GM18526 (cell line): ENCODE data around the gene SEC61A1.

Experiments
- POLR2A ChIP-seq: IDR thresholded peaks from 3 replicates; pipeline ENCODE4 v1.6.1; 2011; ENCODE audit not compliant: insufficient read length; ENCODE audit errors: extremely low read depth

SEC61A1 gene

DNA sequence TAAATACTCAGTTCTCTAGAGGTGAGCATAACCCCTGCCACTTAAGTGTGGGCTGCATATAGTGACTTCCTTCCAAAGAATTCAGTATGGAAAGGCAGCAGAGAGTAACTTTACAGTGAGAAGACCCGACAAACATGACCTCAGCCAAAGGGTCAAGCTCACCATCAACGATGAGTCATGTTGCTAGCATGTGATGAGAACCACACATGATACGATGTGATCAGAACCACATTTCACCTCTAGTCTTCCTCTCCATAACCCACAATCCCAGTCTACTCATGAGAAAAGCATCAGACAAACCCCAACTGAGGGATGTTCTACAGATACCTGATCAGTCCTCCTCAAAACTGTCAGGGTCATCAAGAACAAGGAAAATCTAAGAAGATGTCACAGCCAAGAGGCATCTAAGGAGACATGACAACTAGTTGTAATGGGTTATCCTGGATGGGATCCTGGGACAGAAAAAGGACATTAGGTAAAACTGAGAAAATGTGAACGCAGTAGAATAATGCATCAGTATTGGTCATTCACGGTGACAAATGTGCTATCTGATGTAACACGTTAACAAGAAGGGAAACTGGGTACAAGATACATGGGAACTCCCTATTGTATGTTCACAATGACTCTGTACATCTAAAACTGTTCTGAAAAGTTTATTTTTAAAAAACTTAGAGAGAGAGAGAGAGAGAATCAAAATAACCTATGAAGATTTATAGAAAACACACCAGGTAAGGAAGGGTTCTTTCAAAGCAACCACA, 28.3 kb downstream of the SEC61A1 start:
- TF ChIP-seq POLR2A, result no peak

DNA sequence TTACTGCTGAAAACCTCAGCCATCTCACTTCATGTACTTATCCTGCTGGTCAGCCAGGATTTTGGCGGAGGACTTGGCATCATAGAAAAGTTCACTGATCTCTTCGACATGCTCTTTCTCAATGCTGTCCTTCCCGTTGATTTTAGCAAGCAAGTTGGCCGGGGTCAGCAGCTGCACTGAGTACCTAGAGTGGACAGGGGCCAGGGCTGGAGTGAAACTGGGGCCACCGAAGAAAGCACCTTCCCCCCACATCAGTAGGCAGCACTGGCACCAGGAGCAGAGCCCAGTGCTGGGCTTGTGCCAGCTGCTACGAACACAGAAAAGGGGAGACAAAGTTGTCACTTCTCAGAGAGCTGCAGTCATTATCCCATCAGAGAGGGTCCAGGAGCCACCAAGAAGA, 29.0 kb downstream of the SEC61A1 start:
- no peak for TF ChIP-seq POLR2A

DNA sequence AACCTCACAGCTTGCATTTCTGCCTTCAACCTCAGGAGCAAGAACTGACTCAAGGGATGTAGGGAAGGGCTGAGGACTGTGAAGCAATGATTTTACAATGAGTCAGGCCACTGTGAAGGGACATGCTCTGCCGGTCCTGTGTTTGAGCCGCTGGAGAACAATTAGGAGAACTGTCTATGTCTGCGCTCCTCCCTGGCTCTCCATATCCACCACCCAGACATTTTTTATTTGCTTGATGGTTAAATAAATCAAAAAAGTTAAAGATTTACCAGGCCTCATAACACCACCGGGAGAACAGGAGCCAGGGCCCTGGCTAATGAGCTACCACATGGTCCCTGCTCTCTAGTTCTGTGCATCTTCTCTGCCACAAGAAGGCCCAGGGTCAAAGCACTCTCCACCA, 29.6 kb downstream of the SEC61A1 start:
- TF ChIP-seq POLR2A, result no peak

DNA sequence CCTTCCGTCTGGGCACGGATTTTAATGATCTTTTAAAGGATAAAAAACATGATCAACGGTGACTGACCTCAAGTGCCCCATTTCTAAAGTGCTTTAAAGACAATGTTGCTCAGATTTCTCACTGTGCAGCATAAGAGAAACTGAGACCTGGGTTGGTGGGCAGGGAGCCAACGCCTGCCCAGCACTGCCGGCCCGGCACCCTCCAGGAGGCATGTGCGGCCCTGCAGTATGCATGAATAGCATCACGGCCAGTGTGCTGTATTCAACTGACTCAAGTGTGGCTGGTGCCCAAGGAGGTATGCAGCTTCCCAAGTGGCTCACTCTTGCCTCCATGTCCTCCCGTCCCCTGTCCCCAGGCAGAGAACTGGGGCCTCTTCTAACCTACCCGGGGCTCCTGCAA, 30.3 kb downstream of the SEC61A1 start:
- no peak for TF ChIP-seq POLR2A

GRCh38 chr3:128083396-128083795, 31.2 kb downstream of the SEC61A1 start:
- TF ChIP-seq POLR2A, result no peak

GRCh38 chr3:128083980-128084674, 31.9 kb downstream of the SEC61A1 start:
- no peak for TF ChIP-seq POLR2A

- TF ChIP-seq POLR2A, result no peak
Observed at GRCh38 chr3:128084675-128085021, 32.4 kb downstream of the SEC61A1 start.

GRCh38 chr3:128089135-128089534, 36.9 kb downstream of the SEC61A1 start:
- no peak for TF ChIP-seq POLR2A

- TF ChIP-seq POLR2A, result no peak
Observed at GRCh38 chr3:128091586-128091985, 39.3 kb downstream of the SEC61A1 start.

GRCh38 chr3:128094295-128095151, 42.3 kb downstream of the SEC61A1 start:
- TF ChIP-seq POLR2A, result no peak

DNA sequence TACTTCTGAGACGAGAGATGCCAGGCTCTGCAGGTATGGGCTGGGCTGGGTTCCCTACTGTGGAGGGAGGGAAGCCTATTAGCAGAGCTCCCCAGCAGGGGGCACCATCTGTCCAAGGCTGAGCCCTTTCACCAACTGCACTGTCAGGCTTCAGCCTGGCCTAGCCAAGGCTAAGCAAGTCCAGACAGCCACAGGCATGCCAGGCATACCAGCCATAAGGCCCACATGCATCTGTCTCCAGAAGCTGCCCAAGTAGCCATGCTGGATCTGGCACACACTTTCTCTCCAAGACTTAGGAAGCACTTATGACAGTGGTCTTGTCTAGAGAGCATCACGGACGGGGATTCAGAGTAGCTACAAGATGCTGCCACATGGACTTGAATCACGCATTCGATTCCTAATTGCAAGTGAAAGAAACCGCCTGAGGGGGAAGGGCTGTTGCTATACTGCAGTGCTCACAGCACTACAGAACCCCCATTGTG, 43.0 kb downstream of the SEC61A1 start:
- TF ChIP-seq POLR2A, result no peak

- no peak for TF ChIP-seq POLR2A
Observed at GRCh38 chr3:128098234-128098633, 46.0 kb downstream of the SEC61A1 start.

- TF ChIP-seq POLR2A, result no peak
Observed at GRCh38 chr3:128100161-128100560, 47.9 kb downstream of the SEC61A1 start.

DNA sequence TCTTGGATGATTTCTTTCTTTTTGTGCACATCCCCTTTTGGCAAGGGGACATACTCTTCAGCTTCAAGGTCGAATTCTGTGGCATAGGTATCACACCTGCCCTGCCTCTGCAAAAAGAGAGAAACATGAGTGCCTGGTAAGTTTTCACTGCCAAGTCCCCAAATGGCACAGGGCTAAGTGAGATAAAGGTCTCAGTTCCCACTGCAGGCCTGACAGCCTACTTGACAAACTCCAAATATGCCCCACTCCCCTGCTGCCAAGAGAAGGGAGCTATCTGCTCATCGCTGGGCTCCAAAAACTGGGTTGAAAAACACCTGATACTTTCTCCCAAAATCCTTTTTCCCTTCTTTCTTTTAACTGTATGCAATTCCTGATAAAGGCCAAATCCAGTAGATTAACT, 48.4 kb downstream of the SEC61A1 start:
- no peak for TF ChIP-seq POLR2A

DNA sequence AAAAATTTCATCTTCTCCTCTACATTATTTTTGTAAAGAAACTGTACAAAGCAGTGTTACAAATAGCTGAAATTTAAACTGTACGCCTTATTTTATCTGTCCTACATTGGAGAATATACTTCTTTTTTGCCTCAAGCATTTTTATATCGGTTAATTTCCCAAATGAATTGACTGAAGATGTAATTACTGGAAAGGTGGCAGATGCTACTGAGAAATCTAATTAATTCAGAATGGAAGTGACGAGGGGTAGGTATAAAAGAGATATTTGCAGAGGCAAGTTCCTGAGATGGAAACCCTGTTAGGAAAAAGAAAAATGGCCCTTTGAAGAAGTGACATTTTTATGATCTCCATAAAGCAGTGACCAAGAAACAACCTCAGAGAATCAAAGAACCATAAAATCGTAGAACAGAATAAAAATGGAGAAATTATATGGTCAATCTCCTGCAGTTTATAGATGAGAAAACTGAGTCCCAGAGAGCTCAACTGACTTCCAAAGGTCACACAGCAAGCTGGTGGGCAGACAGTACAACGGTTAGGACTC, 51.0 kb downstream of the SEC61A1 start:
- no peak for TF ChIP-seq POLR2A
